ENCODE results near the gene PARD3.

Gene PARD3

DNA sequence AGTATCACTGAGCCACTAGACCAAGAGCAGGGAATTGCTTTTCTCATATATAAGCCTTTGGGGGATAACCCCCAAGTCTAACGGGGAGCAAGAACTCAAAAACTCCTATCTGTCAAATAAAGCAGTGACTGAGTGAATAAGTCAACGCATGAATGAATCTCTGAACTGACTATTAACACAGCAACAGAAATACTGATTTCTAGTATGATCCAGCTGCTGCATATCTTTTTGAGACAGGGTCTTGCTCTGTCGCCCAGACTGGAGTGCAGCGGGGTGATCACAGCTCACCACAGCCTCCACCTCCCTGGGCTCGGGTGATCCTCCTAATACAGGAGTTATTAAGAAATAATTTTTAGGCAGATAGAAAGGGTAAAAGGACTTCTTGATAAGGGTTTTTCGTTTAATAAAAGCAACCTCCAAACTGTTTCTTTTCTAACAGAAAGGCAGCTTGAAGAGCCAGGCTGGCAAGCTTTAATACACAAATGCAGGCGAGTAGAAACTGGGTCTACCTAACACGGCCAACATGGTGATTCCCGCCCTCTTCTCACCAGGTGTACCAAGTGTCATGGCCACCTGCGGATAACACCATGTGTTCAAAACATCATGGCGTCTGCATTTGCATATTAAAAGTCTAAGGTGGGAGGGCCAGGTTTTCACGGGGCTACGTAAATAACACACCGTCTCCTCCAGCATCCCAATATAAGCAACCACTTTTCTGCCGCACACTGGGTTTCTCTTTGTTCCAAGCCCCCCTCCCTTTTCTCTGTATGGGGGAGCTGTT, 631.9 kb downstream of the PARD3 start:
- Histone ChIP-seq H3K4me1 (ENCODE audit: control insufficient read depth, insufficient read depth, low read length) (peaks cover 29% of the 10 kb centered on the region), H3K9me3 (ENCODE audit: control insufficient read depth in 2 of 2, low read length in 2 of 2) (no peaks in the 10 kb centered on the region), H3K9ac (ENCODE audit: low read length in 2 of 2) (no peak overlapping the region), H3K36me3 (ENCODE audit: control insufficient read depth in 2 of 2, insufficient read depth in 2 of 2, low read length in 2 of 2) (no peaks in the 10 kb centered on the region), H3K27ac (ENCODE audit: low read length) (no peak overlapping the region), H3K27me3 (ENCODE audit: control insufficient read depth in 1 of 2, insufficient read depth in 2 of 2, low read length in 2 of 2) (no peaks in the 10 kb centered on the region), H3K4me3 (ENCODE audit: low read length in 2 of 2) (no peak overlapping the region)

DNA sequence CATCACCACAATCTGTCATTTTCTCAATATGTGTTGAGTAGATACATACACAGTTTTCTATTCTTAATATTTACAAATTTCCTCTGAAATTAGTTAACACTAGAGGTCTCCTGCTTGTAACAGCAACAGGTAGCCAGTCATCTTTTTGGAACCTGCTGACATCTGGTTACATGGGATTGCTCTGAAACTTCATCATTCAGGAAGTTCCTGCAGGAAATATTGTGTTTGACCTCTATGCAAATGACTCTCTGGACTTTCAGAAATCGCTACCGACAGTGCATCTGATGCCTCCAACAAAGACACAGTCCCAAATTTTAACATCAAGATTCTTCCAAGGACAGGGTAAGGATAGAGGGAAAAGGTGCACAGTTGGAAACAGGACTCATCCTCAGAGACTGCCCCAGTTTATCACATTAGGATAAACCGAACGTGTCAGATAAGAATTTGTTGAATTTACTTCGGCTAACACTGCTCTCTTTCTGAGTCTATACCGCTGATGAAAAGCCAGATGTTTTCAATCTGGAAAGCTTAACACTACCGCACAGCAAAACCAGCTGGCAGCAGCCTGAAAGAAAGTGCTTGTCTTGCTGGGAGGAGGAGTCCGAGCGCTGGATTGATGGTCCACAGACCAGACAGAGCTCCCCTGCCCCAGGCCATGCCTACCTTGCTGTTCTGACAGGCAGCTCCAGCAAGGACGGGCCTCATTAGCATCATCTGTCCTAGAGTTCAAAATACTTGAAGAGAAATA, 633.4 kb downstream of the PARD3 start:
- peaks cover 23% of the 10 kb centered on the region for H3K4me1 ChIP-seq (ENCODE audit: control insufficient read depth, insufficient read depth, low read length)
- no peak overlapping the region for H3K4me3 ChIP-seq (ENCODE audit: low read length in 2 of 2)
- H3K36me3 ChIP-seq (ENCODE audit: control insufficient read depth in 2 of 2, insufficient read depth in 2 of 2, low read length in 2 of 2), result no peaks in the 10 kb centered on the region
- no peak overlapping the region for H3K9ac ChIP-seq (ENCODE audit: low read length in 2 of 2)
- H3K27me3 ChIP-seq (ENCODE audit: control insufficient read depth in 1 of 2, insufficient read depth in 2 of 2, low read length in 2 of 2), result no peaks in the 10 kb centered on the region
- H3K27ac ChIP-seq (ENCODE audit: low read length), result no peak overlapping the region
- no peaks in the 10 kb centered on the region for H3K9me3 ChIP-seq (ENCODE audit: control insufficient read depth in 2 of 2, low read length in 2 of 2)

DNA sequence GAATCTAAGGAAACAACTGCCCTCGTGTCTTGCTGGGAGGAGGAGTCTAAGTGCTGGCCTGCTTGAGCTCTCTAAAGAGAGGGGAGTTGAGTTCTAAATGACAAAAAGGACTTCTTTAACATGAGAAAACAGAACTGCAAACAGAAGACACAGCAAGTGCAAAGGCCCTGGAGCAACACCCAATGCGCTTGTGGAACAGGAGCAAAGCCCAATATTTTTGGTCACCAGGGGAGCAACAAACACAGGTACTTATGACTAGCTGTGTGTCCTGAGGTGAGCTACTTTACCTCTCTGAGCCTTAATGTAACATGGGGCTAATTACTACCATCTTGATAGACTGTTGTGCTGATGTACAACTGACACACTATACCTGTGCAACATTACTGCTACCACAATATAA, 634.3 kb downstream of the PARD3 start:
- Histone ChIP-seq H3K27ac (ENCODE audit: low read length) (no peak overlapping the region), H3K9ac (ENCODE audit: low read length in 2 of 2) (no peak overlapping the region), H3K4me3 (ENCODE audit: low read length in 2 of 2) (no peak overlapping the region), H3K9me3 (ENCODE audit: control insufficient read depth in 2 of 2, low read length in 2 of 2) (no peaks in the 10 kb centered on the region), H3K4me1 (ENCODE audit: control insufficient read depth, insufficient read depth, low read length) (peaks cover 13% of the 10 kb centered on the region), H3K27me3 (ENCODE audit: control insufficient read depth in 1 of 2, insufficient read depth in 2 of 2, low read length in 2 of 2) (no peaks in the 10 kb centered on the region), H3K36me3 (ENCODE audit: control insufficient read depth in 2 of 2, insufficient read depth in 2 of 2, low read length in 2 of 2) (no peaks in the 10 kb centered on the region)

DNA sequence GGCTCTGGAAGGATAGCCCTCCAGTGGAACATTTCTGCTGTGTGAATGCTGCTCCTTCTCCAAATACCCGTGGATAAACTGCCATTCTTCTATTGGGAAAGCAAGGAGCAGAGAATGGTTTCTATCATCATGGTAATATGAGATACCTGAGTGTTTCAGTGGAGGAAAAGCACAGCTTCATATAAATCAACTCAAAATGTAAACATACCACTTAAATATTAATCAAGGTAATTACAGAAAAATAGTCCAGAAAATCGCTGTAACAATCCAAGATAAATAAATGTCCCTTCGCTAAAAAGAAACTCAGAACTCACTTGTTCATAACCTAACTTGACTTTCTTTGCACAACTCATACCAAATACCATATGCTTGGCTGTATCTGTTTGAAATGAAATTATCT, 635.8 kb downstream of the PARD3 start:
- Histone ChIP-seq H3K27ac (ENCODE audit: low read length) (no peak overlapping the region), H3K36me3 (ENCODE audit: control insufficient read depth in 2 of 2, insufficient read depth in 2 of 2, low read length in 2 of 2) (no peaks in the 10 kb centered on the region), H3K27me3 (ENCODE audit: control insufficient read depth in 1 of 2, insufficient read depth in 2 of 2, low read length in 2 of 2) (no peaks in the 10 kb centered on the region), H3K9me3 (ENCODE audit: control insufficient read depth in 2 of 2, low read length in 2 of 2) (no peaks in the 10 kb centered on the region), H3K4me1 (ENCODE audit: control insufficient read depth, insufficient read depth, low read length) (peaks cover 3% of the 10 kb centered on the region), H3K9ac (ENCODE audit: low read length in 2 of 2) (no peak overlapping the region), H3K4me3 (ENCODE audit: low read length in 2 of 2) (no peak overlapping the region)

DNA sequence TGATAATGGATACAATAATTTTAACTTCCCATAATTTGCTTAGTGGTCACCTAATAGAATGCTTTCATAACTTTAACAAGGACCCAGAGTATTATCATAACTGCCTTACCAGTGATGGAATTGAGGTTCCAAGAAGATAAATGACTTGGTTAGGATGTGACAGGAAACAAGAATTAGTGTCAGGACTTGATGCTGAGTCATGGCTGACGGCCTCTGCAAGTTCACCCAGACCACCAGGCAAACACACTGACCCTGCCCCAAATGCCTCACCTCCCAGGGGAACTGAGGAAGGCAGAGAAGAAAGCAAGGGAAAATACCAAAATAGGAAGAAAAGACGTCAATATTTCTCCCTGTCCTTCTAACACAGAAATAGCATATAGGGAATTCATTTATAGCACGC, 636.3 kb downstream of the PARD3 start:
- Histone ChIP-seq H3K27ac (ENCODE audit: low read length) (no peak overlapping the region), H3K4me3 (ENCODE audit: low read length in 2 of 2) (no peak overlapping the region), H3K9ac (ENCODE audit: low read length in 2 of 2) (no peak overlapping the region), H3K36me3 (ENCODE audit: control insufficient read depth in 2 of 2, insufficient read depth in 2 of 2, low read length in 2 of 2) (no peaks in the 10 kb centered on the region), H3K27me3 (ENCODE audit: control insufficient read depth in 1 of 2, insufficient read depth in 2 of 2, low read length in 2 of 2) (no peaks in the 10 kb centered on the region), H3K9me3 (ENCODE audit: control insufficient read depth in 2 of 2, low read length in 2 of 2) (no peaks in the 10 kb centered on the region), H3K4me1 (ENCODE audit: control insufficient read depth, insufficient read depth, low read length) (peaks cover 3% of the 10 kb centered on the region)

DNA sequence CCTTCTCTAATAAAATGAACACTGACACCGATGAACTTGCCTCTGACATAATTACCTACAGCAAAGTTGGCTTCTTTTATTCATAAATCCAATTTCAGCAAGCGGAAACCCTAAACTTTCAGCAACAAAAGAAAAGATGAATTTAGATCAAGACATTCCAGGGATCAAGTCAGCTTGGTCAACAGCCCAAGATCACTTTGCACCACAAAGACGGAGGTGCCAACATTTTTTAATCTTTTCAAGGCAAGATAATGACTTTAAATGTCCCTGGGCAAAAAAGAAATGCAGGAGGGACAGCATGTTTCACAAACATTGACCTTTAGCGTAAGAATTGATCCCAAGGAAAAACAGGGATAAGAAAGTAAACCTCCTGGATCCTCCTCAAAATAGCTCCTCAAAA, 636.9 kb downstream of the PARD3 start:
- Histone ChIP-seq H3K4me3 (ENCODE audit: low read length in 2 of 2) (no peak overlapping the region), H3K27ac (ENCODE audit: low read length) (no peak overlapping the region), H3K27me3 (ENCODE audit: control insufficient read depth in 1 of 2, insufficient read depth in 2 of 2, low read length in 2 of 2) (no peaks in the 10 kb centered on the region), H3K36me3 (ENCODE audit: control insufficient read depth in 2 of 2, insufficient read depth in 2 of 2, low read length in 2 of 2) (no peaks in the 10 kb centered on the region), H3K9ac (ENCODE audit: low read length in 2 of 2) (no peak overlapping the region), H3K9me3 (ENCODE audit: control insufficient read depth in 2 of 2, low read length in 2 of 2) (no peaks in the 10 kb centered on the region), H3K4me1 (ENCODE audit: control insufficient read depth, insufficient read depth, low read length) (peaks cover 3% of the 10 kb centered on the region)

DNA sequence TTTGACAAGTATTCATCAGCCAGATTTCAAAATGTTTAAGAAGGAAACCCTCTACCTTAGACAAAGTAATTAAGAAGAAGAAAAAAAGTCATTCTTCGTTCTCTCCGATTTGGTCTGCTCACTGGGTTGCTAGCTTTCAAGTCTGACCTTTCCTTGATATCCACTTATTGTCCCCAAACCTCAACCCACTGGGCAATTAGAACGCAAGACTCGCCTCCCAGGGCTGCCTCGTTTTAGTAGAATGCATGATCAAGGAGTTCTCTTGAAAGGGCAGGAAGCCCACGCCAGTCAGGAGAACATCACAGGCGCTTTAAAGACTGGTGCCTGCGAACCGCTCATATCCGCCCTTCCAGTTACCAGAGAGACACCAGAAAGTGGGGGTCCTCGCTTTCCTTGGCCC, 637.7 kb downstream of the PARD3 start:
- no peak overlapping the region for H3K9ac ChIP-seq (ENCODE audit: low read length in 2 of 2)
- no peaks in the 10 kb centered on the region for H3K27me3 ChIP-seq (ENCODE audit: control insufficient read depth in 1 of 2, insufficient read depth in 2 of 2, low read length in 2 of 2)
- H3K4me1 ChIP-seq (ENCODE audit: control insufficient read depth, insufficient read depth, low read length), result peaks cover 3% of the 10 kb centered on the region
- H3K36me3 ChIP-seq (ENCODE audit: control insufficient read depth in 2 of 2, insufficient read depth in 2 of 2, low read length in 2 of 2), result no peaks in the 10 kb centered on the region
- H3K4me3 ChIP-seq (ENCODE audit: low read length in 2 of 2), result no peak overlapping the region
- H3K27ac ChIP-seq (ENCODE audit: low read length), result no peak overlapping the region
- no peaks in the 10 kb centered on the region for H3K9me3 ChIP-seq (ENCODE audit: control insufficient read depth in 2 of 2, low read length in 2 of 2)

DNA sequence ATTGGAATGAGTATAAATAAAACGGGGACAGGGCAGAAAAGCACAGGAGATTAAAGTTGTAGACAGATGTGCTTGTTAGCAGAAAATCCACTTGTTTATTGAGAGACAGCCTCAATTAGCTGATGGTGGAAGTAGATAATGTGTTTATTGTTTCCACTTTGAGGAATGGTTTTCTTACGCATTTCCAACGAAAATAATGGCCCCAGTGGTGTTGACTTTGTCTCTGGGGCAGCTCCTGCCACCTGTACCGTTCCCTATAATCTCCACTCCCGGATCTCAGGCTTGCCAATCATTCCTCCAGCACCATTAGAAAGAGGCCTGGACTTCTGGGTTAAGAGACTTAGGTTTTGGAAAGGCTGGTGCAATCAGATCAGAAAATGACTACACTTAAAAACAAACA, 638.7 kb downstream of the PARD3 start:
- Histone ChIP-seq H3K27ac (ENCODE audit: low read length) (no peak overlapping the region), H3K27me3 (ENCODE audit: control insufficient read depth in 1 of 2, insufficient read depth in 2 of 2, low read length in 2 of 2) (no peaks in the 10 kb centered on the region), H3K4me3 (ENCODE audit: low read length in 2 of 2) (no peak overlapping the region), H3K9ac (ENCODE audit: low read length in 2 of 2) (no peak overlapping the region), H3K4me1 (ENCODE audit: control insufficient read depth, insufficient read depth, low read length) (peaks cover 3% of the 10 kb centered on the region), H3K36me3 (ENCODE audit: control insufficient read depth in 2 of 2, insufficient read depth in 2 of 2, low read length in 2 of 2) (no peaks in the 10 kb centered on the region), H3K9me3 (ENCODE audit: control insufficient read depth in 2 of 2, low read length in 2 of 2) (no peaks in the 10 kb centered on the region)

DNA sequence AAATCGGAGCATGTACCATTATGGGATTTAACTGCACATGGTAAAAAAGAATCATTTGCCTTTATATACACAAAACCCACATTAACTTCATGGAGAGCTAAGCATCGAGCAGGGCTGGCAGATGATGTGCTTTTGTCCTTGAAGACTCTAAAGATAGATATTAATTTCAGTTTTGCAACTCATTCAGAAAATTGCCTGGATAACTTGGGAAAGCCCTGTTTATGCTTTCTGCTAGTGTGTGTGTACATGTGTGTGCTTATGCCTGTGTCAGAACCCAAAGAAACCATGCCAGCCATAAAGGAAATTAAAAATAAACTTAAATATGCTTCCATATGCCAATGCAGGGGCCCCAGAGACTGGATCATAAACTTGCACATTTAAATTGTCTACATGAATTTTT, 640.0 kb downstream of the PARD3 start:
- Histone ChIP-seq H3K27ac (ENCODE audit: low read length) (no peak overlapping the region), H3K36me3 (ENCODE audit: control insufficient read depth in 2 of 2, insufficient read depth in 2 of 2, low read length in 2 of 2) (no peaks in the 10 kb centered on the region), H3K4me1 (ENCODE audit: control insufficient read depth, insufficient read depth, low read length) (peaks cover 3% of the 10 kb centered on the region), H3K9ac (ENCODE audit: low read length in 2 of 2) (no peak overlapping the region), H3K9me3 (ENCODE audit: control insufficient read depth in 2 of 2, low read length in 2 of 2) (no peaks in the 10 kb centered on the region), H3K4me3 (ENCODE audit: low read length in 2 of 2) (no peak overlapping the region), H3K27me3 (ENCODE audit: control insufficient read depth in 1 of 2, insufficient read depth in 2 of 2, low read length in 2 of 2) (no peaks in the 10 kb centered on the region)

DNA sequence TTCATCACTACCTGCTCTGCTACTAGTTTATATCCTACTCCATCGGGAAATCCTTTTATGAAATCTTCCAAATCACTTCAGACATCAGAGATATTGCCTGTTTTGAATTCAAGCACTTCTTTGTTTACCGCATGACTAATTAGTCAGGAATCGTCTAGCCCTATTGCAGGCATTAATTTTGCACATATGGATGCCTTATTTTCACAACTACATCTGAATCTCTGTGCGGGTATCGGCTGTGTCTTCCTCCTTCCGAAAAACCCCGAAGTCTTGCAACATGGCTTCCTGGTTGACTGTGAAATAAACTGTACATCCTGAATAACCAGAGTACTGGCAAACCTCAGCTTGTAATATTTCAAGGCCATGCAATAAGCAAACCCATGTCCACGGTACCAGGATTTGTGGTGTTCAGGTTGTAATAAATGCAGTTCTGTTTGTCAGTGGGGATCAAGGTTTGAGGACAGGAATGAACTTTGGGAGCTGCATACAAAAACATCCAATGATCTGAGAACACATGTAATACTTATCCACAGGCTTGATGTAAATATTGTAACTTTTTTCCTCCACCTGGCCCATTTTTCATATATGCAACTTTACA, 642.1 kb downstream of the PARD3 start:
- Histone ChIP-seq H3K27ac (ENCODE audit: low read length) (no peak overlapping the region), H3K4me3 (ENCODE audit: low read length in 2 of 2) (no peak overlapping the region), H3K27me3 (ENCODE audit: control insufficient read depth in 1 of 2, insufficient read depth in 2 of 2, low read length in 2 of 2) (no peaks in the 10 kb centered on the region)

More for the DNA sequence above, 642.1 kb downstream of the PARD3 start:
- no peaks in the 10 kb centered on the region for H3K36me3 ChIP-seq (ENCODE audit: control insufficient read depth in 2 of 2, insufficient read depth in 2 of 2, low read length in 2 of 2)
- H3K9ac ChIP-seq (ENCODE audit: low read length in 2 of 2), result no peak overlapping the region
- H3K4me1 ChIP-seq (ENCODE audit: control insufficient read depth, insufficient read depth, low read length), result no peaks in the 10 kb centered on the region
- no peaks in the 10 kb centered on the region for H3K9me3 ChIP-seq (ENCODE audit: control insufficient read depth in 2 of 2, low read length in 2 of 2)

Data from stomach smooth muscle (tissue), 2 donors.